SK-N-SH (cell line): Measurements from ENCODE around the gene MCTP1. TPM values are rescaled to one million over a fixed set of nuclear protein-coding genes. Genes with fewer than 3 reads are reported as not detected.

Source experiments
- CTCF ChIA-PET: fragments of 300-600, 350-600 bp; formaldehyde crosslinking; extraction: SDS; loops from one replicate; lab custom pipeline; 2021; lab: Yijun Ruan, JAX
- POLR2A ChIA-PET: fragments of 350-600 bp; sonication (Branson Sonifier 250); formaldehyde crosslinking; extraction: SDS; loops from one replicate; lab custom pipeline; 2020; ENCODE audit warnings: antibody characterized with exemption, inconsistent platforms; lab: Yijun Ruan, JAX
- DNase-seq: peaks from one replicate; pipeline ENCODE4 v3.0.0; 2012
- H2AFZ ChIP-seq: fragments of 200-600 bp; sonication (generic); 2 replicates; pipeline ENCODE4 v1.8.1; 2016; ENCODE audit warnings: antibody characterized with exemption, mild to moderate bottlenecking, low read depth
- H3F3A ChIP-seq: fragments of 200-600 bp; sonication (generic); replicated peaks from 2 replicates; pipeline ENCODE3; 2016; ENCODE audit warnings: antibody characterized with exemption, mild to moderate bottlenecking; ENCODE audit not compliant: insufficient read depth
- H3K27ac ChIP-seq, 2 experiments: fragments of 200-500 bp in 1 of 2; fragments of 200-600 bp in 1 of 2; sonication (Bioruptor generic) in 1 of 2; sonication (generic), shearing (Covaris generic) in 1 of 2; 2 replicates each; pipeline versions ENCODE4 v1.5.1 to v1.6.1; 2014 to 2016; ENCODE audit warnings: low read depth in 2 of 2, inconsistent platforms in 1 of 2, low read length in 1 of 2, mild to moderate bottlenecking in 1 of 2, mixed read lengths in 1 of 2
- H3K27me3 ChIP-seq: fragments of 200-600 bp; sonication (generic), shearing (Covaris generic); 2 replicates; pipeline ENCODE4 v1.6.1; 2016; ENCODE audit warnings: mixed run types; ENCODE audit not compliant: insufficient read depth
- H3K36me3 ChIP-seq, 2 experiments: fragments of 200-500 bp in 1 of 2; fragments of 200-600 bp in 1 of 2; sonication (Bioruptor generic) in 1 of 2; sonication (generic) in 1 of 2; replicated peaks in 1 of 2; 2 replicates each; pipeline versions ENCODE3 to v1.5.1; 2014 to 2016; ENCODE audit warnings: low read length in 1 of 2, mild to moderate bottlenecking in 1 of 2; ENCODE audit not compliant: insufficient read depth in 2 of 2, control insufficient read depth in 1 of 2
- H3K4me1 ChIP-seq, 2 experiments: fragments of 200-500 bp in 1 of 2; fragments of 200-600 bp in 1 of 2; sonication (Bioruptor generic) in 1 of 2; sonication (generic), shearing (Covaris generic) in 1 of 2; 2 replicates each; pipeline versions ENCODE4 v1.5.1 to v1.6.1; 2014 to 2016; ENCODE audit warnings: low read depth in 1 of 2, low read length in 1 of 2, mixed run types in 1 of 2; ENCODE audit not compliant: insufficient read depth in 2 of 2, control insufficient read depth in 1 of 2
- H3K4me2 ChIP-seq: fragments of 200-600 bp; sonication (generic), shearing (Covaris generic); 2 replicates; pipeline ENCODE4 v1.6.1; 2017; ENCODE audit warnings: mixed run types
- H3K4me3 ChIP-seq, 2 experiments: fragments of 200-500 bp in 1 of 2; fragments of 200-600 bp in 1 of 2; sonication (Bioruptor generic) in 1 of 2; sonication (generic), shearing (Covaris generic) in 1 of 2; 2 replicates each; pipeline versions ENCODE4 v1.5.1 to v1.8.1; 2014 to 2016; ENCODE audit warnings: low read depth in 2 of 2, inconsistent platforms in 1 of 2, low read length in 1 of 2, mild to moderate bottlenecking in 1 of 2, mixed read lengths in 1 of 2, moderate library complexity in 1 of 2
- H3K79me2 ChIP-seq: fragments of 200-600 bp; sonication (generic); 2 replicates; pipeline ENCODE4 v1.8.1; 2017; ENCODE audit warnings: mild to moderate bottlenecking; ENCODE audit not compliant: insufficient read depth
- H3K9ac ChIP-seq: fragments of 200-600 bp; sonication (generic); 2 replicates; pipeline ENCODE4 v1.6.1; 2017; ENCODE audit warnings: mixed run types
- H3K9me2 ChIP-seq: fragments of 200-600 bp; sonication (generic); 2 replicates; pipeline ENCODE4 v1.6.1; 2017; ENCODE audit warnings: mixed run types
- H3K9me3 ChIP-seq: fragments of 200-600 bp; sonication (generic); 2 replicates; pipeline ENCODE4 v1.6.1; 2017; ENCODE audit warnings: mixed run types, mild to moderate bottlenecking, moderate library complexity
- H4K20me1 ChIP-seq: fragments of 200-600 bp; sonication (generic); 2 replicates; pipeline ENCODE4 v1.6.1; 2017; ENCODE audit warnings: mild to moderate bottlenecking, mixed run types; ENCODE audit not compliant: insufficient read depth
- EP300 ChIP-seq, 2 experiments: IDR thresholded peaks; 2 replicates each; pipeline versions ENCODE4 v1.4.0 to v1.6.1; 2012; ENCODE audit warnings: borderline replicate concordance in 1 of 2, low read depth in 1 of 2, low read length in 1 of 2
- EZH2phosphoT487 ChIP-seq: fragments of 200-600 bp; sonication (generic); IDR thresholded peaks from 2 replicates; pipeline ENCODE4 v1.6.1; 2017; ENCODE audit warnings: low read depth, mixed run types, mild to moderate bottlenecking, antibody characterized with exemption, moderate library complexity, borderline replicate concordance
- FOXJ3 ChIP-seq: sonication (generic); formaldehyde crosslinking; IDR thresholded peaks from 2 replicates; pipeline ENCODE4 v1.5.1; 2020; ENCODE audit warnings: mild to moderate bottlenecking, missing genetic modification reagents
- IRF3 ChIP-seq: fragments of 150-350 bp; IDR thresholded peaks from 2 replicates; pipeline ENCODE4 v1.6.1; 2016; ENCODE audit warnings: mild to moderate bottlenecking, low read depth, low read length
- JUND ChIP-seq: IDR thresholded peaks from 2 replicates; pipeline ENCODE4 v1.4.0; 2012
- MAX ChIP-seq: IDR thresholded peaks from 2 replicates; pipeline ENCODE4 v1.4.0; 2012; ENCODE audit warnings: low read depth
- MXI1 ChIP-seq: IDR thresholded peaks from 2 replicates; pipeline ENCODE4 v1.6.1; 2012; ENCODE audit warnings: mild to moderate bottlenecking, low read depth, low read length, improper control_type of control experiment
- NRF1 ChIP-seq: IDR thresholded peaks from 2 replicates; pipeline ENCODE4 v1.6.1; 2012; ENCODE audit warnings: low read depth, mild to moderate bottlenecking, low read length
- POLR2AphosphoS5 ChIP-seq: IDR thresholded peaks from 2 replicates; pipeline ENCODE4 v1.6.1; 2012; ENCODE audit warnings: low read depth, low read length
- RCOR1 ChIP-seq: fragments of 150-350 bp; IDR thresholded peaks from 2 replicates; pipeline ENCODE4 v1.6.1; 2017; ENCODE audit warnings: antibody characterized with exemption, low read length
- RXRA ChIP-seq: IDR thresholded peaks from 2 replicates; pipeline ENCODE4 v1.4.0; 2012; ENCODE audit warnings: low read depth, mild to moderate bottlenecking, borderline replicate concordance
- SMC3 ChIP-seq: IDR thresholded peaks from 2 replicates; pipeline ENCODE4 v1.6.1; 2012; ENCODE audit warnings: low read depth, low read length, improper control_type of control experiment
- TAF1 ChIP-seq: IDR thresholded peaks from 2 replicates; pipeline ENCODE4 v1.6.1; 2012; ENCODE audit warnings: low read depth, mild to moderate bottlenecking, low read length, moderate library complexity, borderline replicate concordance
- TEAD4 ChIP-seq: IDR thresholded peaks from 2 replicates; pipeline ENCODE4 v1.4.0; 2012; ENCODE audit warnings: mild to moderate bottlenecking, borderline replicate concordance; ENCODE audit not compliant: insufficient read depth
- USF2 ChIP-seq: fragments of 150-350 bp; IDR thresholded peaks from 2 replicates; pipeline ENCODE4 v1.6.1; 2017; ENCODE audit warnings: antibody characterized with exemption, low read length, low read depth, borderline replicate concordance
- WGBS: methylation state at CpG from one replicate; pipeline ENCODE4 v1.1.6; 2017; ENCODE audit warnings: low lambda C conversion rate; 5-methylcytosine and 5-hydroxymethylcytosine counted together
- polyA plus RNA-seq, 3 experiments: library from polyadenylated mRNA; depleted of rRNA; stranded (reverse); fragments of >200 nt; gene quantifications; 2 replicates each; pipeline ENCODE4 v1.2.3, GENCODE V29; 2012
- TF ChIP-seq, protein P1 (sequence below): IDR thresholded peaks from 2 replicates; pipeline ENCODE4 v1.4.0; 2012; ENCODE audit warnings: low read depth, borderline replicate concordance
- TF ChIP-seq, protein P2 (sequence below): IDR thresholded peaks from 2 replicates; pipeline ENCODE4 v1.4.0; 2012; ENCODE audit warnings: low read depth, borderline replicate concordance

MCTP1 gene
- polyA plus RNA-seq, 1 of the 3 experiments (the other 2 are of a cell fraction), result 0.53 TPM

DNA sequence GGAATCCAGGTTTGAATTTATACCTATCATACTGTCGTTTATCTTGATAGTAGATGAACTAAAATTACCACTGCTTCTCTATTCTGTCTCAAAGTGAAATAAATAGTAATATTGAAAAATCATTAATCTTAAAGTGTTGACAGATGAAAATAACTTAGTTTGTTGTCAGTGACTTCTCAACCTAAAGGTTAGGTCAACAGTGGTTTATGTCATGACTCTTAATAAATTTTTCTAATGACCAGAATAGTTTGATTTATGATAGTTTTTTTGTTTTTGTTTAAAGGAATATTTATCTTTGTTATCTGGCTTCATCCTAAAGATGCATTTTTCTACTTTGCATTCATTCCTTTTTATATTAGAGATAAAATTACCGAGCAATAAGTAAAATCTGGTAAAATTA, 585.3 kb downstream of the MCTP1 start:
- Histone ChIP-seq H3K4me1 (peaks cover 0 to 3% of the 10 kb centered on the region in 2 experiments; a peak in 2 of 4 replicates), H3K36me3 (peaks cover 0 to 33% of the 10 kb centered on the region in 2 experiments), H3K4me3 (no peak overlapping the region), H2AFZ (no peak overlapping the region), H3K27me3 (no peaks in the 10 kb centered on the region), H4K20me1 (no peaks in the 10 kb centered on the region), H3K27ac (no peak overlapping the region), H3K4me2 (no peak overlapping the region), H3K9me3 (no peaks in the 10 kb centered on the region), H3K9ac (no peak overlapping the region), H3K79me2 (no peaks in the 10 kb centered on the region), H3F3A (peaks cover 6% of the 10 kb centered on the region), H3K9me2 (no peaks in the 10 kb centered on the region)
- CTCF ChIA-PET, result no interaction called here
- 93% methylated on average over 2 of the region's 2 CpGs for WGBS
- TF ChIP-seq MXI1 (no peak), RXRA (no peak), MAX (no peak), POLR2AphosphoS5 (no peak), TEAD4 (no peak), FOXJ3 (CRISPR knock-in tag) (no peak), EZH2phosphoT487 (no peak), USF2 (no peak), SMC3 (no peak), TAF1 (no peak), IRF3 (no peak), EP300 (IDR thresholded peaks at IDR 0.05; ENCODE audit: borderline replicate concordance in 1 of 2, low read depth in 1 of 2, low read length in 1 of 2) (no peak), NRF1 (no peak), JUND (no peak), RCOR1 (no peak)
- TF ChIP-seq, protein P1, sequence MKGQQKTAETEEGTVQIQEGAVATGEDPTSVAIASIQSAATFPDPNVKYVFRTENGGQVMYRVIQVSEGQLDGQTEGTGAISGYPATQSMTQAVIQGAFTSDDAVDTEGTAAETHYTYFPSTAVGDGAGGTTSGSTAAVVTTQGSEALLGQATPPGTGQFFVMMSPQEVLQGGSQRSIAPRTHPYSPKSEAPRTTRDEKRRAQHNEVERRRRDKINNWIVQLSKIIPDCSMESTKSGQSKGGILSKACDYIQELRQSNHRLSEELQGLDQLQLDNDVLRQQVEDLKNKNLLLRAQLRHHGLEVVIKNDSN, result no peak
- TF ChIP-seq, protein P2, sequence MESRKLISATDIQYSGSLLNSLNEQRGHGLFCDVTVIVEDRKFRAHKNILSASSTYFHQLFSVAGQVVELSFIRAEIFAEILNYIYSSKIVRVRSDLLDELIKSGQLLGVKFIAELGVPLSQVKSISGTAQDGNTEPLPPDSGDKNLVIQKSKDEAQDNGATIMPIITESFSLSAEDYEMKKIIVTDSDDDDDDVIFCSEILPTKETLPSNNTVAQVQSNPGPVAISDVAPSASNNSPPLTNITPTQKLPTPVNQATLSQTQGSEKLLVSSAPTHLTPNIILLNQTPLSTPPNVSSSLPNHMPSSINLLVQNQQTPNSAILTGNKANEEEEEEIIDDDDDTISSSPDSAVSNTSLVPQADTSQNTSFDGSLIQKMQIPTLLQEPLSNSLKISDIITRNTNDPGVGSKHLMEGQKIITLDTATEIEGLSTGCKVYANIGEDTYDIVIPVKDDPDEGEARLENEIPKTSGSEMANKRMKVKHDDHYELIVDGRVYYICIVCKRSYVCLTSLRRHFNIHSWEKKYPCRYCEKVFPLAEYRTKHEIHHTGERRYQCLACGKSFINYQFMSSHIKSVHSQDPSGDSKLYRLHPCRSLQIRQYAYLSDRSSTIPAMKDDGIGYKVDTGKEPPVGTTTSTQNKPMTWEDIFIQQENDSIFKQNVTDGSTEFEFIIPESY, result no peak
- DNase-seq, result no peak
- POLR2A ChIA-PET, result no interaction called here
